GM18858 (cell line): Measurements from ENCODE around the gene RHBDD1.

Source experiments
- ATAC-seq: cut with Tn5 transposase; IDR thresholded peaks from one replicate; pipeline ENCODE4 v1.9.1; 2021; ENCODE audit not compliant: unreplicated experiment

RHBDD1 gene

GRCh38 chr2:227020416-227020815 is 184.6 kb downstream of the RHBDD1 start:
- ATAC-seq: no peak

- no peak for ATAC-seq
Measured at GRCh38 chr2:227022608-227023007, 186.8 kb downstream of the RHBDD1 start.

- ATAC-seq: peak; percentile 84
Measured at GRCh38 chr2:227025510-227025909, 189.7 kb downstream of the RHBDD1 start.

- ATAC-seq: no peak
Measured at GRCh38 chr2:227029426-227030105, 193.7 kb downstream of the RHBDD1 start.

- no peak for ATAC-seq
Measured at GRCh38 chr2:227030789-227031188, 194.9 kb downstream of the RHBDD1 start.

GRCh38 chr2:227031379-227031778 is 195.5 kb downstream of the RHBDD1 start:
- no peak for ATAC-seq

- peak; percentile 42 for ATAC-seq
Measured at GRCh38 chr2:227033471-227034148, 197.8 kb downstream of the RHBDD1 start.

GRCh38 chr2:227035711-227036367 is 200.0 kb downstream of the RHBDD1 start:
- ATAC-seq: no peak

- ATAC-seq: no peak
Measured at GRCh38 chr2:227036527-227036926, 200.7 kb downstream of the RHBDD1 start.

GRCh38 chr2:227038550-227039189 is 202.8 kb downstream of the RHBDD1 start:
- ATAC-seq: no peak

GRCh38 chr2:227043981-227044380 is 208.1 kb downstream of the RHBDD1 start:
- ATAC-seq: no peak
